ENCODE measurements around the gene RAB3IL1. TPM values are rescaled to one million over a fixed set of nuclear protein-coding genes. Genes with fewer than 3 reads are reported as not detected.

The RAB3IL1 gene
- total RNA-seq, 1 donor from 2014 or later, result 44.2 TPM

GRCh38 chr11:61951484-61952135 is 34.2 kb upstream of the RAB3IL1 start:
- Mint-ChIP-seq H3K9me3 (ENCODE audit: unreplicated experiment) (no peaks in the 10 kb centered on the region), H3K36me3 (ENCODE audit: unreplicated experiment) (no peaks in the 10 kb centered on the region), H3K4me1 (ENCODE audit: unreplicated experiment) (peaks cover 41% of the 10 kb centered on the region), H3K4me3 (ENCODE audit: unreplicated experiment) (no peak overlapping the region), H3K27me3 (ENCODE audit: unreplicated experiment) (no peaks in the 10 kb centered on the region), H3K27ac (ENCODE audit: unreplicated experiment) (peak overlapping the region; percentile 47)
- DNase-seq (ENCODE audit: extremely low spot score, unreplicated experiment), result peak; percentile 71
- TF ChIP-seq CTCF (IDR thresholded peaks at IDR 0.05), result no peak

- H3K4me3 Mint-ChIP-seq (ENCODE audit: unreplicated experiment), result no peak within 1 kb of the TSS
- peak; percentile 79 for DNase-seq (ENCODE audit: extremely low spot score, unreplicated experiment)
- TF ChIP-seq CTCF (IDR thresholded peaks at IDR 0.05), result no peak
- H3K36me3 Mint-ChIP-seq (ENCODE audit: unreplicated experiment), result no peaks in the 10 kb centered on the region
- H3K27ac Mint-ChIP-seq (ENCODE audit: unreplicated experiment), result peak within 1 kb of the TSS; percentile 94
- peaks cover 40% of the 10 kb centered on the region for H3K4me1 Mint-ChIP-seq (ENCODE audit: unreplicated experiment)
- no peaks in the 10 kb centered on the region for H3K27me3 Mint-ChIP-seq (ENCODE audit: unreplicated experiment)
- H3K9me3 Mint-ChIP-seq (ENCODE audit: unreplicated experiment), result no peaks in the 10 kb centered on the region
Measured at GRCh38 chr11:61950035-61950547, 32.7 kb upstream of the RAB3IL1 start, which contains the start of gene BEST1. BEST1 (plus strand) TSS chr11:61950351; CDS start chr11:61951807, 1,456 bp downstream.

GRCh38 chr11:61949169-61950034 is 32.0 kb upstream of the RAB3IL1 start:
- H3K27ac Mint-ChIP-seq (ENCODE audit: unreplicated experiment), result peak overlapping the region; percentile 94
- DNase-seq (ENCODE audit: extremely low spot score, unreplicated experiment), result peak; percentile 89
- TF ChIP-seq CTCF (IDR thresholded peaks at IDR 0.05), result no peak
- no peaks in the 10 kb centered on the region for H3K9me3 Mint-ChIP-seq (ENCODE audit: unreplicated experiment)
- peaks cover 5% of the 10 kb centered on the region for H3K27me3 Mint-ChIP-seq (ENCODE audit: unreplicated experiment)
- no peak overlapping the region for H3K4me3 Mint-ChIP-seq (ENCODE audit: unreplicated experiment)
- no peaks in the 10 kb centered on the region for H3K36me3 Mint-ChIP-seq (ENCODE audit: unreplicated experiment)
- H3K4me1 Mint-ChIP-seq (ENCODE audit: unreplicated experiment), result peaks cover 36% of the 10 kb centered on the region

- Mint-ChIP-seq H3K27ac (ENCODE audit: unreplicated experiment) (peak overlapping the region; percentile 94), H3K9me3 (ENCODE audit: unreplicated experiment) (no peaks in the 10 kb centered on the region), H3K4me3 (ENCODE audit: unreplicated experiment) (no peak overlapping the region), H3K36me3 (ENCODE audit: unreplicated experiment) (no peaks in the 10 kb centered on the region), H3K4me1 (ENCODE audit: unreplicated experiment) (peaks cover 34% of the 10 kb centered on the region), H3K27me3 (ENCODE audit: unreplicated experiment) (peaks cover 11% of the 10 kb centered on the region)
- DNase-seq (ENCODE audit: extremely low spot score, unreplicated experiment), result peak; percentile 44
- no peak for TF ChIP-seq CTCF (IDR thresholded peaks at IDR 0.05)
Measured at GRCh38 chr11:61948505-61948904, 31.1 kb upstream of the RAB3IL1 start.

Data from osteocyte (in vitro differentiated cells).